Measurements from ENCODE around the gene FGFR2. TPM values are rescaled to one million over a fixed set of nuclear protein-coding genes. Genes with fewer than 3 reads are reported as not detected.

FGFR2 gene
- total and polyA plus RNA-seq, 2 of the 4 experiments (the other 2 are of a cell fraction): not detected

- no peaks in the 10 kb centered on the region for H3K4me1 ChIP-seq (ENCODE audit: control insufficient read depth, insufficient read depth, low read length)
- H2BK5ac ChIP-seq (ENCODE audit: low read depth, low read length, poor library complexity, severe bottlenecking): no peak overlapping the region
- H3K9me1 ChIP-seq (ENCODE audit: insufficient read depth, low read length): no peaks in the 10 kb centered on the region
- no peak for ATAC-seq (ENCODE audit: low read depth)
- H3K4me2 ChIP-seq (ENCODE audit: low read depth, low read length): no peak overlapping the region
- H3K4me3 ChIP-seq (ENCODE audit: insufficient read depth, low read depth, low read length): no peak overlapping the region
- no peak overlapping the region for H4K8ac ChIP-seq (ENCODE audit: low read depth in 2 of 2, low read length in 2 of 2)
- H3K9me3 ChIP-seq (ENCODE audit: control insufficient read depth, insufficient read depth, low read length): peaks cover 29% of the 10 kb centered on the region
- no peak overlapping the region for H2BK15ac ChIP-seq (ENCODE audit: low read depth, low read length)
- H2AFZ ChIP-seq (replicated peaks; ENCODE audit: low read length, poor library complexity): no peak overlapping the region
- dilution Hi-C loops (cut with HindIII; ENCODE audit: low sequenced_read_pairs, unreplicated experiment) (no loop called here), intact Hi-C loops (cut with micrococcal nuclease) (no loop called here), in situ Hi-C loops (cut with MboI; ENCODE audit: low sequenced_read_pairs) (no loop called here)
- no peak overlapping the region for H3K23ac ChIP-seq (ENCODE audit: low read depth, low read length)
- no peak overlapping the region for H3K56ac ChIP-seq (ENCODE audit: extremely low read depth, insufficient read depth, low read length)
- no peak overlapping the region for H3K14ac ChIP-seq (replicated peaks; ENCODE audit: low read depth, low read length)
- no peak overlapping the region for H3K18ac ChIP-seq (ENCODE audit: low read depth, low read length)
- no peak overlapping the region for H2BK120ac ChIP-seq (ENCODE audit: low read depth, low read length)
- H2BK20ac ChIP-seq (ENCODE audit: low read depth, low read length): no peak overlapping the region
- no peak for DNase-seq
- no TSS peak for BruUV-seq (replicated peaks)
- no peak overlapping the region for H2AK9ac ChIP-seq (replicated peaks; ENCODE audit: low read depth, low read length, poor library complexity)
- no peaks in the 10 kb centered on the region for H3K27me3 ChIP-seq (ENCODE audit: control insufficient read depth, insufficient read depth, low read length)
- H3K4ac ChIP-seq (ENCODE audit: low read depth, low read length): no peak overlapping the region
- H4K5ac ChIP-seq (ENCODE audit: low read depth, low read length): no peak overlapping the region
- H4K91ac ChIP-seq (ENCODE audit: insufficient read depth, low read depth, low read length): no peak overlapping the region
- POLR2A ChIA-PET (ENCODE audit: unreplicated experiment): no interaction called here
- H3K36me3 ChIP-seq (ENCODE audit: control insufficient read depth, insufficient read depth, low read length): no peaks in the 10 kb centered on the region
- TF ChIP-seq SMC3 (IDR thresholded peaks at IDR 0.05; ENCODE audit: low read depth, low read length) (no peak), RCOR1 (IDR thresholded peaks at IDR 0.05; ENCODE audit: insufficient replicate concordance, low read length) (no peak), POLR2A (IDR thresholded peaks at IDR 0.05; ENCODE audit: low read depth, low read length) (no peak)
- H3K27ac ChIP-seq (ENCODE audit: insufficient read depth, low read length): no peak overlapping the region
- CTCF ChIA-PET: no interaction called here
- no peak overlapping the region for H2AK5ac ChIP-seq (ENCODE audit: low read depth, low read length)
- WGBS, 2 experiments (ENCODE audit: extremely low coverage in 2 of 2, insufficient read length in 1 of 2): no CpG with 5 or more reads among the region's 2 CpGs
- H3K9ac ChIP-seq (ENCODE audit: low read depth, low read length): no peak overlapping the region
- no peaks in the 10 kb centered on the region for H3K79me1 ChIP-seq (ENCODE audit: low read depth in 1 of 2, low read length in 2 of 2)
- no peaks in the 10 kb centered on the region for H4K20me1 ChIP-seq (ENCODE audit: insufficient read depth, low read length)
Measured at GRCh38 chr10:121438333-121438732, 159.9 kb downstream of the FGFR2 start.

Measured in IMR-90 (cell line).